Testis (tissue), 3 donors: Measurements from ENCODE around the gene PLD1. TPM values are rescaled to one million over a fixed set of nuclear protein-coding genes. Genes with fewer than 3 reads are reported as not detected.

ENCODE experiments used
- DNase-seq: peaks from one replicate; pipeline ENCODE4 v3.0.0-alpha.2; 2019
- H3K27ac ChIP-seq, 2 donors: fragments of 200-600 bp; sonication (generic); one replicate each; pipeline ENCODE4 v1.5.1; 2019
- H3K27me3 ChIP-seq: fragments of 200-600 bp; sonication (generic); one replicate; pipeline ENCODE4 v1.5.1; 2019
- H3K36me3 ChIP-seq: fragments of 200-600 bp; sonication (generic); one replicate; pipeline ENCODE4 v1.5.1; 2017; ENCODE audit warnings: low read depth; ENCODE audit errors: missing control alignments
- H3K4me1 ChIP-seq: fragments of 200-600 bp; sonication (generic); one replicate; pipeline ENCODE4 v1.5.1; 2019
- H3K4me3 ChIP-seq, 2 donors: fragments of 200-600 bp; sonication (generic); one replicate each; pipeline ENCODE4 v1.5.1; 2017 to 2019
- H3K9me3 ChIP-seq: fragments of 200-600 bp; sonication (generic); one replicate; pipeline ENCODE4 v1.5.1; 2017
- POLR2A ChIP-seq: fragments of 450-650 bp; IDR thresholded peaks from one replicate; pipeline ENCODE4 v1.6.1; 2017; ENCODE audit warnings: antibody characterized with exemption, mild to moderate bottlenecking, moderate library complexity
- WGBS, 2 donors: methylation state at CpG; one replicate each; pipeline ENCODE4 v1.1.5; 2018; 5-methylcytosine and 5-hydroxymethylcytosine counted together
- intact Hi-C: fragments of 100-400 bp; cut with DNase I; formaldehyde crosslinking; loops from one replicate; pipeline ENCODE4 v1.15.1; 2023; ENCODE audit warnings: low total_unique reads
- polyA plus RNA-seq: library from polyadenylated mRNA; stranded (reverse); fragments of 350-450 nt; fragmentation: Illumina TruSeq; extraction: RNeasy Lipid Tissue Mini Kit (QIAGEN cat#74804); gene quantifications from one replicate; pipeline ENCODE4 v1.2.3, GENCODE V29; 2014; ENCODE audit warnings: low read depth, low replicate concordance; ENCODE audit not compliant: insufficient read depth
- total RNA-seq, 2 donors: library from RNA; depleted of rRNA; stranded (reverse); fragments of >200 nt; gene quantifications; one replicate each; pipeline ENCODE4 v1.2.3, GENCODE V29; 2016
- TF ChIP-seq, protein P1 (sequence below), 3 experiments: fragments of 450-650 bp in 2 of 3; fragments of 200-600 bp in 1 of 3; sonication (generic) in 1 of 3; IDR thresholded peaks; one replicate each; pipeline ENCODE4 v1.5.1; 2016 to 2019; ENCODE audit warnings: antibody characterized with exemption in 3 of 3, mild to moderate bottlenecking in 2 of 3, moderate library complexity in 1 of 3

The PLD1 gene
- total and polyA plus RNA-seq, 3 donors from 2014 or later: 10.7 to 27.4 (median 19.1) TPM

DNA sequence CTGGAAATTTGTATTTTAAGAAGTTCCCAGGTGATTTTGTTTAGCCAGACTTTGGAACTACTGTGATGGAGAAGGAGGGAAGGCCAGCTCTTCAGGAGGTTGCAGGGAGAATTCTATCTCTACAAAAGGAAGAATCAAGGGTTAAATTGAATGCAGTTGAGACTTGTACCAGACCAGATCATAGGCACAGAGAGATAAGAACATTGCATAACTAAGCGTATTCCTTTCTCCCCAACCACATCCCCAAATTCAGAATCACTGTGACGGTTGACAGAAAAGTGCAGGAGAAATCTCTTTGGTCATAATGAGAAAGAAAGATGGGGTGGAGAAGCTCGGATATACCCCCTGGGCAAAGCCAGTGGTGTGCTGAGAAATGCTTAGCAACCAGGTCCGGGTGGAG, 7.2 kb downstream of the PLD1 start:
- no peak overlapping the region for H3K27ac ChIP-seq
- TF ChIP-seq POLR2A: no peak
- TF ChIP-seq, protein P1, sequence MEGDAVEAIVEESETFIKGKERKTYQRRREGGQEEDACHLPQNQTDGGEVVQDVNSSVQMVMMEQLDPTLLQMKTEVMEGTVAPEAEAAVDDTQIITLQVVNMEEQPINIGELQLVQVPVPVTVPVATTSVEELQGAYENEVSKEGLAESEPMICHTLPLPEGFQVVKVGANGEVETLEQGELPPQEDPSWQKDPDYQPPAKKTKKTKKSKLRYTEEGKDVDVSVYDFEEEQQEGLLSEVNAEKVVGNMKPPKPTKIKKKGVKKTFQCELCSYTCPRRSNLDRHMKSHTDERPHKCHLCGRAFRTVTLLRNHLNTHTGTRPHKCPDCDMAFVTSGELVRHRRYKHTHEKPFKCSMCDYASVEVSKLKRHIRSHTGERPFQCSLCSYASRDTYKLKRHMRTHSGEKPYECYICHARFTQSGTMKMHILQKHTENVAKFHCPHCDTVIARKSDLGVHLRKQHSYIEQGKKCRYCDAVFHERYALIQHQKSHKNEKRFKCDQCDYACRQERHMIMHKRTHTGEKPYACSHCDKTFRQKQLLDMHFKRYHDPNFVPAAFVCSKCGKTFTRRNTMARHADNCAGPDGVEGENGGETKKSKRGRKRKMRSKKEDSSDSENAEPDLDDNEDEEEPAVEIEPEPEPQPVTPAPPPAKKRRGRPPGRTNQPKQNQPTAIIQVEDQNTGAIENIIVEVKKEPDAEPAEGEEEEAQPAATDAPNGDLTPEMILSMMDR (IDR thresholded peaks at IDR 0.05): no peak
- peaks cover 3% of the 10 kb centered on the region for H3K4me1 ChIP-seq
- H3K4me3 ChIP-seq: no peak overlapping the region
- H3K27me3 ChIP-seq: no peaks in the 10 kb centered on the region
- no peak for DNase-seq
- no peaks in the 10 kb centered on the region for H3K9me3 ChIP-seq
- 90 to 91% methylated on average over 4 of the region's 4 CpGs for WGBS, 2 donors
- intact Hi-C loops: no loop called here
- H3K36me3 ChIP-seq: no peaks in the 10 kb centered on the region

DNA sequence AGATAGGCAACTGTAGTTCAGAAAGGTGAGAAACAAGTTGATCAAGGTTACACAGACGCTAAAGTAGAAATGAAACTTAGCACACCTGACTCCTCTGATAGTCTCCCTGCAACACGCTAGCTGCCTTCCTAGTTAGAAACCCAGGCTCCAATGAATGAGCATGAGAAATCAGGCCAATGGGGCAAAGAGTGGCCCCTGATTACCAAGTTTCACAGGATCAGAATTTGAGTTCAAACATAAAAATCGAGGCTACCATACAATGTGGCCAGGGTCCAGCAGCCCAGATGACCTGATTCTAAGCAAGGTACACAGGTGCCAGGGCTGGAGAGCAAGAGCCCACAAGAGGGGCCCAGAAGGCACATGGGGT, 7.7 kb downstream of the PLD1 start:
- Histone ChIP-seq H3K27me3 (no peaks in the 10 kb centered on the region), H3K9me3 (no peaks in the 10 kb centered on the region), H3K36me3 (no peaks in the 10 kb centered on the region), H3K4me3 (no peak overlapping the region), H3K4me1 (peaks cover 3% of the 10 kb centered on the region), H3K27ac (no peak overlapping the region)
- no peak for DNase-seq
- 80 to 92% methylated on average over 3 of the region's 3 CpGs for WGBS, 2 donors
- TF ChIP-seq, protein P1 (IDR thresholded peaks at IDR 0.05): no peak
- no peak for TF ChIP-seq POLR2A
- intact Hi-C loops: no loop called here

- no peak overlapping the region for H3K27ac ChIP-seq
- H3K9me3 ChIP-seq: no peaks in the 10 kb centered on the region
- intact Hi-C loops: no loop called here
- 38 to 72% methylated on average over 4 of the region's 4 CpGs for WGBS, 2 donors
- H3K4me1 ChIP-seq: peaks cover 3% of the 10 kb centered on the region
- no peak overlapping the region for H3K4me3 ChIP-seq
- no peak for DNase-seq
- no peaks in the 10 kb centered on the region for H3K27me3 ChIP-seq
- no peak for TF ChIP-seq POLR2A
- TF ChIP-seq, protein P1 (IDR thresholded peaks at IDR 0.05): no peak
- H3K36me3 ChIP-seq: no peaks in the 10 kb centered on the region
Observed at GRCh38 chr3:171801738-171802589, 8.3 kb downstream of the PLD1 start.

DNA sequence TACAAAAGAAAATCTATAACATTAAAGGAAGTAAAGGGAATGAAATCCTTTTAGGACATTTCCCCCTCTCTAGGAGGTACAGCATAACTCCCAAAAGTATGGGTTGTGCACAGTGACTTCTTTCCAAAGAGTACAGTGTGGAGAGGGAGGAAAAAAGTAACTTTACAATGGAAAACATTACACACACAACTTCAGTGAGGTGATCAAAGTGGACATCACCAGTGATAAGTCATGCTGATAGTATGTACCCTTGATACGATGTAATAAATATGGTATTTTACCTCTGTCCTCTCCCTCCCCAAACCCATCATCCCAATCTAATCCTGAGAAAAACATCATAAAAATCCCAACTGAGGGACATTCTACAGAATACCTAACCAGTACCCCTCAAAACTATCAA, 10.8 kb downstream of the PLD1 start:
- TF ChIP-seq POLR2A: no peak
- TF ChIP-seq, protein P1 (IDR thresholded peaks at IDR 0.05): no peak
- 90 to 96% methylated on average over 1 of the region's 1 CpG for WGBS, 2 donors
- DNase-seq: no peak

DNA sequence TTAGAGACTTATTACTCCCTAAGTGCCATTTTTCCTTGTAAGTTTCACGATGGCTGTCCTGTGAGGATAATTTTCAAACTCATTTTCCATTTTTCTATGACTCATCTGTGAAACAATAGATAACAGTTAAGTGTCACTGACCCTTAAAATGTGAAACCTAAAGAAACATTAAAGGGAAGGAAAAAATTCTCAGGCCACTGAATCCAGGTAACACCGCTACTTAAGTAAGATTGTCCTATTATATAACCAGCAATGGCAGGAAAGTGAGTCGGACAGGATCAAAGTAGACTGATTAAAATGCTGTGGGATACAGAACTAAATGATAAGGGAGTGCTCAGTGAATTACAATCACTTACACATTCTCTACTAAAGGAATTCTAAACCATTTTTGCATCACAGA, 12.4 kb downstream of the PLD1 start:
- Histone ChIP-seq H3K27me3 (no peaks in the 10 kb centered on the region), H3K4me1 (no peaks in the 10 kb centered on the region), H3K36me3 (no peaks in the 10 kb centered on the region), H3K27ac (no peak overlapping the region), H3K4me3 (no peak overlapping the region), H3K9me3 (no peaks in the 10 kb centered on the region)
- 79 to 84% methylated on average over 3 of the region's 3 CpGs for WGBS, 2 donors
- TF ChIP-seq, protein P1 (IDR thresholded peaks at IDR 0.05): no peak
- no peak for TF ChIP-seq POLR2A
- DNase-seq: no peak
- intact Hi-C loops: no loop called here

More for the DNA sequence above, 10.8 kb downstream of the PLD1 start:
- H3K4me3 ChIP-seq: no peak overlapping the region
- H3K4me1 ChIP-seq: peaks cover under 1% of the 10 kb centered on the region
- H3K27ac ChIP-seq: no peak overlapping the region
- no peaks in the 10 kb centered on the region for H3K9me3 ChIP-seq
- H3K36me3 ChIP-seq: no peaks in the 10 kb centered on the region
- intact Hi-C loops: no loop called here
- H3K27me3 ChIP-seq: no peaks in the 10 kb centered on the region
